AG04450 (cell line): ENCODE measurements around the gene SORT1. TPM values are rescaled to one million over a fixed set of nuclear protein-coding genes. Genes with fewer than 3 reads are reported as not detected.

Experiments used
- CTCF ChIA-PET: fragments of 300-600, 350-600 bp; formaldehyde crosslinking; extraction: SDS; loops from one replicate; lab custom pipeline; 2022; ENCODE audit warnings: antibody characterized with exemption, inconsistent platforms; lab: Charles Lee
- POLR2A ChIA-PET: fragments of 350-600 bp; formaldehyde crosslinking; extraction: SDS; loops from one replicate; lab custom pipeline; 2021; ENCODE audit warnings: antibody characterized with exemption, inconsistent platforms; lab: Yijun Ruan, JAX
- DNase-seq: peaks from one replicate; pipeline ENCODE4 v3.0.0-alpha.2; 2011; ENCODE audit warnings: low read depth, low spot score
- H3K27ac ChIP-seq: one replicate; pipeline ENCODE4 v1.5.1; 2012; ENCODE audit warnings: low read depth, low read length, control low read depth
- H3K27me3 ChIP-seq: one replicate; pipeline ENCODE4 v1.6.0; 2012; ENCODE audit warnings: low read length; ENCODE audit not compliant: control insufficient read depth, insufficient read depth
- H3K4me3 ChIP-seq: 2 replicates; pipeline ENCODE4 v1.5.1; 2011; ENCODE audit warnings: mild to moderate bottlenecking, low read depth, low read length, control low read depth
- H3K9me3 ChIP-seq: 2 replicates; pipeline ENCODE4 v1.5.1; 2012; ENCODE audit warnings: low read length; ENCODE audit not compliant: control insufficient read depth, insufficient read depth
- polyA plus RNA-seq: library from polyadenylated mRNA; depleted of rRNA; stranded (reverse); fragments of >200 nt; gene quantifications from 2 replicates; pipeline ENCODE4 v1.2.3, GENCODE V29; 2011
- TF ChIP-seq, protein P1 (sequence below): IDR thresholded peaks from 2 replicates; pipeline ENCODE4 v1.5.1; 2011; ENCODE audit warnings: low read depth, low read length, control low read depth, inconsistent platforms

The SORT1 gene
- polyA plus RNA-seq, 1 experiment, result 42.8 TPM

DNA sequence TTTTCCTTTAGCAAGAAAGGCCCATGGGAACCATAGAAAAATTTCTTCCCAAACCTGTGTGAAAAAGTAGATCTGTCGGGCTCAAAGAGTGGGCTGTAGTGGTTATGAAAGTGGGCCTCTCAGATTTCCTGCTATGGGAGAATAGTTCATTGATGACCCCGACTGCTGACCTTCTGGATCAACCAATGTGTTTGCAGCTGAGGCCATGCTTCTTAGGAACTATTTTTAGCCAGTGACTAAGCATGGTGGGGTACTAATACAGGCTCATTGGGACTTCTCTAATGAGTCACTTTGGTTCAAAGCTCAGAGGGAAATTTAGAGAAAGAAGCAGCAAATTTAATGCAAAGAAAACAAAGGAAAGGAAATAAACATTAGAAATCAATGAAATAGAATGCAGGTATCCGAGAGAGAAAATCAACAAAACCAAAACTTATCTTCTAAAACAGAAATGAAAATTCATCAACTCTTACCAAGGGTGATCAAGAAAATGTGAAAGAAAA, 41.1 kb upstream of the SORT1 start:
- no peaks in the 10 kb centered on the region for H3K27me3 ChIP-seq
- H3K9me3 ChIP-seq, result peaks cover 5% of the 10 kb centered on the region
- TF ChIP-seq, protein P1, sequence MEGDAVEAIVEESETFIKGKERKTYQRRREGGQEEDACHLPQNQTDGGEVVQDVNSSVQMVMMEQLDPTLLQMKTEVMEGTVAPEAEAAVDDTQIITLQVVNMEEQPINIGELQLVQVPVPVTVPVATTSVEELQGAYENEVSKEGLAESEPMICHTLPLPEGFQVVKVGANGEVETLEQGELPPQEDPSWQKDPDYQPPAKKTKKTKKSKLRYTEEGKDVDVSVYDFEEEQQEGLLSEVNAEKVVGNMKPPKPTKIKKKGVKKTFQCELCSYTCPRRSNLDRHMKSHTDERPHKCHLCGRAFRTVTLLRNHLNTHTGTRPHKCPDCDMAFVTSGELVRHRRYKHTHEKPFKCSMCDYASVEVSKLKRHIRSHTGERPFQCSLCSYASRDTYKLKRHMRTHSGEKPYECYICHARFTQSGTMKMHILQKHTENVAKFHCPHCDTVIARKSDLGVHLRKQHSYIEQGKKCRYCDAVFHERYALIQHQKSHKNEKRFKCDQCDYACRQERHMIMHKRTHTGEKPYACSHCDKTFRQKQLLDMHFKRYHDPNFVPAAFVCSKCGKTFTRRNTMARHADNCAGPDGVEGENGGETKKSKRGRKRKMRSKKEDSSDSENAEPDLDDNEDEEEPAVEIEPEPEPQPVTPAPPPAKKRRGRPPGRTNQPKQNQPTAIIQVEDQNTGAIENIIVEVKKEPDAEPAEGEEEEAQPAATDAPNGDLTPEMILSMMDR, result no peak
- H3K4me3 ChIP-seq, result no peak overlapping the region
- peak overlapping the region; percentile 88 for H3K27ac ChIP-seq
- DNase-seq, result peak; percentile 84
- ChIA-PET CTCF (no interaction called here), POLR2A (interaction anchor here (0.7 kb wide), 1 partner anchor 12 kb away, joined by 7 read pairs; the partner anchor contains the start of gene PSMA5)

DNA sequence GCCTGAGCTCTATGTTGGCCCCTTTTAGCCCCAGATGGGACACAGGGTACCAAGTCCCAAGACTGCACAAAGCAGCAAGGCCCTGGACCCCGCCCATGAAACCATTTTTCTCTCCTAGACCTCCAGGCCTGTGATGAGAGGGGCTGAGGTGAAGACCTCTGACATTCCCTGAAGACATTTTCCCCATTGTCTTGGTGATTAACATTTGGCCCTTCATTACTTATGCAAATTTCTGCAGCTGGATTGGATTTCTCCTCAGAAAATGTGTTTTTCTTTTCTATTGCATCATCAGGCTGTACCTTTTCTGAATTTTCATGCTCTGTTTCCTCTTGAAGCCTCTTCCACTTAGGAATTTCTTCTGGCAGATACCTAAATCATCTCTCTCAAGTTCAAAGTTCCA, 36.8 kb upstream of the SORT1 start:
- no peak overlapping the region for H3K27ac ChIP-seq
- no peak overlapping the region for H3K4me3 ChIP-seq
- peaks cover 6% of the 10 kb centered on the region for H3K9me3 ChIP-seq
- ChIA-PET CTCF (interaction anchor here (2.0 kb wide), 1 partner anchor 56 kb away, joined by 4 read pairs; no protein-coding TSS in a partner anchor), POLR2A (no interaction called here)
- no peaks in the 10 kb centered on the region for H3K27me3 ChIP-seq
- DNase-seq, result no peak
- TF ChIP-seq, protein P1, result no peak

DNA sequence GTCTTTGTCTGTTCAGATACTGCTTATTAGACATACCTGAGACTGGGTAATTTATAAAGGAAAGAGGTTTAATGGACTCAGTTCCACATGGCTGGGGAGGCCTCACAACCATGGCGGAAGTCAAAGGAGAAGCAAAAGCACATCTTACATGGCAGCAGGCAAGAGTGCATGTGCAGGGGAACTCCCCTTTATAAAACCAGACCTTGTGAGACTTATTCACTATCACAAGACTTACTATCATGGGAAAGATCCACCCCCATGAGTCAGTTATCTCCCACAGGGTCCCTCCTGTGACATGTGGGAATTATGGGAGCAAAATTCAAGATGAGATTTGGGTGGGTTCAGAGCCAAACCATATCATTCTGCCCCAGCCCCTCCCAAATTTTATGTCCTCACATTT, 35.6 kb upstream of the SORT1 start:
- CTCF ChIA-PET, result interaction anchor here (2.0 kb wide), 1 partner anchor 57 kb away, joined by 4 read pairs; no protein-coding TSS in a partner anchor
- DNase-seq, result no peak
- TF ChIP-seq, protein P1, result no peak

DNA sequence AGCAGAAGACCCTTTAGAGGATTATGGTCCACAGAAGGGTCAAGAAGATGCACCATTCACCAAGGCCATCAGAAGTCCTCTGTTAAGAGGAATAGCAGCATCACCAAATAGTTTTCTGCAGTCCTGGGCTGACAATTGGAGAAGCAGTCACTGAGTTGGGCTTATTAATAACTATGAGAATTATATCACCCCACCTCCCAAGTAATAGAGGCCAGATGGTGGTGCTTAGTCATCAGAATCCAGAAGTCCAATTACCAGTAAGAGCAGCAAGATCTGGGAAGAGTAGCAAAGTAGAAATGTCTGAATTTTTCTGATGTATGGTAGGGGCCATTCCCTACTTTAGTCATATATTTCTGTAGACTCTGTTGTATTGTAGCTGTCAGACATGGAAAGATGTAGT, 34.6 kb upstream of the SORT1 start:
- no peak overlapping the region for H3K4me3 ChIP-seq
- CTCF ChIA-PET, result interaction anchor here (0.7 to 2.0 kb wide), 2 partner anchors 58 to 100 kb away, joined by 4 read pairs; no protein-coding TSS in a partner anchor
- no peak overlapping the region for H3K27ac ChIP-seq
- H3K9me3 ChIP-seq, result peaks cover 6% of the 10 kb centered on the region
- TF ChIP-seq, protein P1, result no peak
- POLR2A ChIA-PET, result no interaction called here
- DNase-seq, result no peak
- H3K27me3 ChIP-seq, result no peaks in the 10 kb centered on the region

More for the DNA sequence above, 35.6 kb upstream of the SORT1 start:
- Histone ChIP-seq H3K4me3 (no peak overlapping the region), H3K27ac (no peak overlapping the region), H3K9me3 (peaks cover 6% of the 10 kb centered on the region), H3K27me3 (no peaks in the 10 kb centered on the region)
- POLR2A ChIA-PET, result no interaction called here

DNA sequence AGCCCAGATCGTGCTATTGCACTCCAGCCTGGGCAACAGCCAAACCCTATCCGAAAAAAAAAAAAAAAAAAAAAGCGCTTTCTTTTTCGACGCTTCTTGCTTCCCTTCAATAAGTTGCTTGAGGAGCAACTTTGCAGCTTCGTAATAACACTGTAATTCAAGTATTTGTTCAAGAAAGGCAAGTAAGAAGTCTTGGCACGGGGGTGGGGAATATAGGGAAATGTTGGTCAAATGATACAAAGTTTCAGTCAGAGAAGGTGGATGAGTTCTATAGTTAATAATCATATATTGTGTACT, 29.4 kb upstream of the SORT1 start:
- TF ChIP-seq, protein P1, result no peak
- H3K4me3 ChIP-seq, result peak overlapping the region; percentile 95
- ChIA-PET CTCF (interaction anchor here (4.1 kb wide), 1 partner anchor 105 kb away, joined by 32 read pairs; no protein-coding TSS in a partner anchor), POLR2A (interaction anchor here (0.6 to 2.0 kb wide), 4 partner anchors 10 to 327 kb away, joined by 3 to 12 read pairs (median 6); partner anchors contain the start of gene ATXN7L2)
- H3K27ac ChIP-seq, result no peak overlapping the region
- no peak for DNase-seq
- H3K27me3 ChIP-seq, result no peaks in the 10 kb centered on the region
- H3K9me3 ChIP-seq, result no peaks in the 10 kb centered on the region; the same call in 1 of the 2 replicates
